Neural progenitor cell (in vitro differentiated cells): Measurements from ENCODE around the gene MACROD2.

Experiments used
- CTCF ChIP-seq: fragments of 200-600 bp; sonication (generic); IDR thresholded peaks from 2 replicates; pipeline ENCODE4 v1.5.1; 2017; ENCODE audit warnings: antibody characterized with exemption, mild to moderate bottlenecking
- EZH2 ChIP-seq: fragments of 200-600 bp; sonication (generic); IDR thresholded peaks from 2 replicates; pipeline ENCODE4 v1.6.1; 2017; ENCODE audit warnings: antibody characterized with exemption, mild to moderate bottlenecking, moderate library complexity

GRCh38 chr20:16078172-16078898 is 2083.0 kb downstream of the MACROD2 start:
- TF ChIP-seq CTCF (no peak), EZH2 (no peak)
